Measurements from ENCODE around the gene SLC40A1. TPM values are rescaled to one million over a fixed set of nuclear protein-coding genes. Genes with fewer than 3 reads are reported as not detected.
A peak's percentile ranks its signal among the peaks of the same experiment; 100 is the strongest.

Gene SLC40A1, protein sequence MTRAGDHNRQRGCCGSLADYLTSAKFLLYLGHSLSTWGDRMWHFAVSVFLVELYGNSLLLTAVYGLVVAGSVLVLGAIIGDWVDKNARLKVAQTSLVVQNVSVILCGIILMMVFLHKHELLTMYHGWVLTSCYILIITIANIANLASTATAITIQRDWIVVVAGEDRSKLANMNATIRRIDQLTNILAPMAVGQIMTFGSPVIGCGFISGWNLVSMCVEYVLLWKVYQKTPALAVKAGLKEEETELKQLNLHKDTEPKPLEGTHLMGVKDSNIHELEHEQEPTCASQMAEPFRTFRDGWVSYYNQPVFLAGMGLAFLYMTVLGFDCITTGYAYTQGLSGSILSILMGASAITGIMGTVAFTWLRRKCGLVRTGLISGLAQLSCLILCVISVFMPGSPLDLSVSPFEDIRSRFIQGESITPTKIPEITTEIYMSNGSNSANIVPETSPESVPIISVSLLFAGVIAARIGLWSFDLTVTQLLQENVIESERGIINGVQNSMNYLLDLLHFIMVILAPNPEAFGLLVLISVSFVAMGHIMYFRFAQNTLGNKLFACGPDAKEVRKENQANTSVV
- 0.05 TPM for polyA plus RNA-seq (2012; ENCODE audit: low read depth, missing spikeins)

DNA sequence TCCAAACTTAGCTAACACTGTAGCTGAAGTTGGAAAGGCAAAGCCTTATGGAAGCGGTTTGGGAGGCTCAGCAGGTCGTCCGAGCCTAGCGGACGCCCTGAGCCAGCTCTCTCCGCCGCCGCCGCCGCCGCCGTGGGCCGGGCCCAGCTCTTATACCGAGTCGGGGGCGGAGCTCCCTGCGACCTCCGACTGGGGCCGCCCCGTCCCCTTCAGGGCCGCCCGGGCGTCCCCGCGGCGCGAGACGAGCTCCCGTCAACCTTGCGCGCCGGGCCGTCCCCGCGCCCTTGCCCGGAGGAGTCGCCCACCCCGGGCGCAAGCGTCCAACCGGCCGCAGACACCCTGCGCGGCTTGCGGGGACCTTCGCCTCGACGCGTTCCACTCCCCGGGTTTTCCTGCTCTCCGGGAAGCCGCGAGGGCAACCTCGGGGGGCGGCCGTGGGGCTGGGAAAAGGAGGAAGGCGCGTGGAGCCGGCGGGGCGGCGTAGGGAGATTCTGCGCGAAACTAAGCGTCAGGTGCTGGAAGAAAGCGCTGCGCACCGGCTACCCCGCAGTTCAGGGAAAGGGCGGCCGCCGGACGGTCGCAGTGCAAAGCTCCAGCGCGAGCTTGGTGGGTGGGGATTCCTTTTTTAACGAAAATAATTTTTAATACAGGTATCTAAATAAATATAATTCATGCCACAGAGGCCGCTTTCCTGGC lies at the start of gene SLC40A1:
TSS of gene SLC40A1 (minus strand) at position 129 of the 696 bp plus-strand sequence. CDS start 326 bp downstream, outside the sequence.
- DNase-seq (ENCODE audit: insufficient read length, low spot score) (peak; percentile 41), FAIRE-seq (no peak)
- TF ChIP-seq POU2F2 (IDR thresholded peaks at IDR 0.05; ENCODE audit: low read depth, low read length) (no peak), POLR2A (IDR thresholded peaks at IDR 0.05; ENCODE audit: low read depth, low read length) (no peak), POLR2AphosphoS5 (IDR thresholded peaks at IDR 0.05; ENCODE audit: low read depth, low read length) (no peak), TAF1 (IDR thresholded peaks at IDR 0.05; ENCODE audit: low read depth, low read length) (no peak), SPI1 (IDR thresholded peaks at IDR 0.05; ENCODE audit: low read depth, low read length) (no peak), PAX5 (IDR thresholded peaks at IDR 0.05; ENCODE audit: insufficient read depth, low read length, severe bottlenecking) (no peak)

DNA sequence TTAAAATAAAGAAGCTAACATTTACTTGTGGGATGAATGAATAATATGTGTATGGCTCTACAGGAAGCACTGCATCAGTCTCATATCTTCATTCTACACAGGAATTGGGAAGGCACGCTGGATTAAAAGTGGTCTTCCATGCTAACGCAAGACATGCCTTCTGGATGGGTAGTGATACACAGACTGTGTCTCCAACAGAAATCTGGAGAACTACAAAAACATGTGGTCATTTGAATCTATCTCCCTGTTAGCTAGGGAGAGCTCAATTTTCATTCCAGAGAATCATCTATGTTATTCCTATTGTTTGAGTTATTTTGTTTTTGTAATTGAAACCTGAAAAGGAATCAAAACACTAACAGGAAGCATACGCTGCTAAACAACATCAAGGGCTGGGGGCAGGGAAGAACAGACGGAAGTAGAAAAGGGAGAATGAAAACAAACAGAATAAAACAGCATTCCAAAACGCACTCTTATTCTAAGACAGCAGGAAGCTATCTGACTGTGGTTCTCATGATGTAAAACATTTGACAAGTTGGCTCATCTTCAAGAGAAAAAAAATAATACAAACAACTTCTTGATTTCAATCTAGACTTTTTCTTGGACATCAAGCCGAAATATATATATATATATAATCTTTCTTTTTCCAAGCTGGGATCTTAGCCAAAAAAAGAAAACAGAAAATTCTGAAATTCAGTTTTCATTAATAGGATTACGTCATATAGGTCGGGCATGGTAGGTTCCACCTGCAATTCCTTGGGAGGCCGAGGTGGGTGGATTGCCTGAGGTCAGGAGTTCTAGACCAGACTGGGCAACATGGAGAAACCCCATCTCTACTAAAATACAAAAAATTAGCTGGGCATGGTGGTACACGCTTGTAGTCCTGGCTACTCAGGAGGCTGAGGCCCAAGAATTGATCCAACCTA lies 49.2 kb upstream of the SLC40A1 start:
- FAIRE-seq = no peak
- TF ChIP-seq POU2F2 (IDR thresholded peaks at IDR 0.05; ENCODE audit: low read depth, low read length) (no peak), POLR2AphosphoS5 (IDR thresholded peaks at IDR 0.05; ENCODE audit: low read depth, low read length) (no peak), SPI1 (IDR thresholded peaks at IDR 0.05; ENCODE audit: low read depth, low read length) (no peak), PAX5 (IDR thresholded peaks at IDR 0.05; ENCODE audit: insufficient read depth, low read length, severe bottlenecking) (no peak), POLR2A (IDR thresholded peaks at IDR 0.05; ENCODE audit: low read depth, low read length) (no peak), TAF1 (IDR thresholded peaks at IDR 0.05; ENCODE audit: low read depth, low read length) (no peak)
- DNase-seq (ENCODE audit: insufficient read length, low spot score) = no peak

DNA sequence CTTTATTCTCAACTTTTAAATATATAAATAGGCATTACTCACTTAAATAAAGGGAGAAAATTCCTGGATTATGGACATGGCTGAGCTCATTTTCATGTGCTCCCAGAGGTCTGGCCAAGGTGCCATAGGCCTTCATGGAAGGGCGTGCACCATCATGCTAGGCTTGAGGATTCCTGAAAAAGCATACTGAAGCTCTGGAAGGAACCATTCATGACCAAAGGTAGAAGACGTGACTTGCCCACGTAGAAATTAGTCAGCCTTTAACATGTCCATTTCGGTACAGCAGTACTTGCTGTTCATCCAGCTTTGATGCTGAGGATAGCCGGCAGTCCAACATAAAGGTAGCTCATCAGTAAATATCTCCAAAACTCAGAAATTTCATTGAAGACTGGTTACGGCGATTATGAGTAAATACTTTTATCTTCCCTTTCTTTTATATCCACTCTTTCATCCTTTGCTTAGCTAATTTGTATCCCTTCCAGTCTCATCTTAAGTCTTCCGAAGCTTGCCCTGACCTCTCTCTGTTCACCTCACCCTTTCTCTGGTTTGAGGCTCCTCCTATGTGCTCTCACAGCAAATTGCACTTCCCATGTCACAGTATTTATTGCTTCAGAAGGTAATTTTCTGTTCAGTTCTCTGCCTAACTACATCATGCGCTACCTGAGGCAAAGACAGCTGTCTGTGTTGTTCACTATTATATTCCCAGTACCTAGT lies 48.4 kb upstream of the SLC40A1 start:
- no peak for TF ChIP-seq POLR2AphosphoS5 (IDR thresholded peaks at IDR 0.05; ENCODE audit: low read depth, low read length)
- no peak for TF ChIP-seq POU2F2 (IDR thresholded peaks at IDR 0.05; ENCODE audit: low read depth, low read length)
- no peak for TF ChIP-seq POLR2A (IDR thresholded peaks at IDR 0.05; ENCODE audit: low read depth, low read length)
- no peak for TF ChIP-seq SPI1 (IDR thresholded peaks at IDR 0.05; ENCODE audit: low read depth, low read length)
- TF ChIP-seq PAX5 (IDR thresholded peaks at IDR 0.05; ENCODE audit: insufficient read depth, low read length, severe bottlenecking) = no peak
- TF ChIP-seq TAF1 (IDR thresholded peaks at IDR 0.05; ENCODE audit: low read depth, low read length) = no peak
- FAIRE-seq (no peak), DNase-seq (ENCODE audit: insufficient read length, low spot score) (no peak)

DNA sequence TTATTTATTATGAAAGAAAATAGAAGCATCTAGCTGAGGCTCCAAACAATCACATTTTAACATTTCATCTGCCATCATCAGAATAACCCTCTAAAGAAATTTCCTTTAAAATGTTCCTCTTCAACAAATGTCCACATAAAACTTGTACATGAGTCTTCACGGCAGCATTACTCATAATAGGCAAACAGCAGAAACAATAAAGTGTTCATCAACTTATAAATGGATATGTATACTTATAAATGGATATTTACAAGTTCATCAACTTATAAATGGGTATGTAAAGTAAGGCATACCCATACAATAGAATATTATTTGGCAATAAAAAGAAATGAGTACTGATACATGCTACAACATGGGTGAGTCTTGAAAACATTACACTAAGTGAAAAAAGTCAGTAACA lies 47.2 kb upstream of the SLC40A1 start:
- DNase-seq (ENCODE audit: insufficient read length, low spot score) = no peak
- FAIRE-seq = no peak
- TF ChIP-seq POLR2AphosphoS5 (IDR thresholded peaks at IDR 0.05; ENCODE audit: low read depth, low read length) (no peak), PAX5 (IDR thresholded peaks at IDR 0.05; ENCODE audit: insufficient read depth, low read length, severe bottlenecking) (no peak), POU2F2 (IDR thresholded peaks at IDR 0.05; ENCODE audit: low read depth, low read length) (no peak), TAF1 (IDR thresholded peaks at IDR 0.05; ENCODE audit: low read depth, low read length) (no peak), SPI1 (IDR thresholded peaks at IDR 0.05; ENCODE audit: low read depth, low read length) (no peak), POLR2A (IDR thresholded peaks at IDR 0.05; ENCODE audit: low read depth, low read length) (no peak)

DNA sequence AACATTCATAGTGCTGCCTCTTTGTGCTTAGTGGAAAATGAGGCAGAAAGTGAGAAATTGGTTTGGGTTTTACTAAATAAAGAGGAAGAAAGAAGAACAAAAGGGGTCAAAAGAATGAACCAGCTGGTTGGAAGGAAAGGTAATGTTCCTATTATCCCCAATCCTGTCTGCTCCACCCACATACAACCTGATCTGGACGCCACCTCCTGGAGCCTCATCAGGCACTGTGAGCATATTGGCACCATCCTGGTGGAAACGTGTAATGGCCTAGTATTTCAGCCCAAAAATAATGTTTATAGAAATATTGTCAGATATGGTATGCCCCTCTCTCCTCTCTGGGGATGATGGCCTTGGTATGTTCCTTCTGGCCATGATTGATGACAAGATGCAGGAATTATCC lies 45.0 kb upstream of the SLC40A1 start:
- TF ChIP-seq POU2F2 (IDR thresholded peaks at IDR 0.05; ENCODE audit: low read depth, low read length) (no peak), SPI1 (IDR thresholded peaks at IDR 0.05; ENCODE audit: low read depth, low read length) (no peak), TAF1 (IDR thresholded peaks at IDR 0.05; ENCODE audit: low read depth, low read length) (no peak), POLR2AphosphoS5 (IDR thresholded peaks at IDR 0.05; ENCODE audit: low read depth, low read length) (no peak), POLR2A (IDR thresholded peaks at IDR 0.05; ENCODE audit: low read depth, low read length) (no peak), PAX5 (IDR thresholded peaks at IDR 0.05; ENCODE audit: insufficient read depth, low read length, severe bottlenecking) (no peak)
- no peak for FAIRE-seq

DNA sequence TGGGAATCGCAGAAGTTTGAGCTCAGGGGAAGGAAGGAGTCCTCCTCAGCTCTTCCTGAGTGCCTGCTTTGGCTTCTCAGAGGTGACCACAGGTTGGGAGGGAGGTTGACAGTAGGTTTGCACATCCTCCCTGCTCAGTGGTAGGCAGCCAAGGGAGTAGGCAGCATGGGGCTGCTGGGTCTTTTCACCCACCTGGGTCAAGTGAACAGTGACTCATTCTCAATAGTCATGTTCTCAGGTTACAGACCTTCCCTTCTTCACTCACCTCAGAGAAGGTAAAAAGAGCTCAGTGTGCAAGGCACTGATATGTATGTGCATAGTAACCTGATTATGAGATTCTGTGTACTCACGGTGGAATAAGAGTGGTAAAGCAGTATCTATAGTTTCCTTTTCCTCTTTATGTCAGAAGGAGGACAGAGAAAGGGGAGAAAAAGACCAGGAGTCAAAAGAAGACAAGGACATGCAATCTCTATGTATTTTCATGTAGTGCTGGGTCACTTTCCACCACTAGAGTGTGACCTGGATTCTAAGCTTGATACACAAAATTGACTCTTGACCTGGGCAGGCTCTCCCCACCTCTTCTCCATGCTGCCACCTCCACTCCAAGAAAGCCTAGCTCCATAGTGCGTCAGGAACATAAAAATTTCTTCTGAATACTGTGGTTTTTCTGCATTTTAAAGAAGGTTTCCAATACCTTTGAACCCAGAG lies 44.2 kb upstream of the SLC40A1 start:
- FAIRE-seq = peak; percentile 41
- no peak for DNase-seq (ENCODE audit: insufficient read length, low spot score)
- TF ChIP-seq POLR2A (IDR thresholded peaks at IDR 0.05; ENCODE audit: low read depth, low read length) = no peak
- TF ChIP-seq TAF1 (IDR thresholded peaks at IDR 0.05; ENCODE audit: low read depth, low read length) = no peak
- no peak for TF ChIP-seq POLR2AphosphoS5 (IDR thresholded peaks at IDR 0.05; ENCODE audit: low read depth, low read length)
- TF ChIP-seq SPI1 (IDR thresholded peaks at IDR 0.05; ENCODE audit: low read depth, low read length) = no peak
- no peak for TF ChIP-seq POU2F2 (IDR thresholded peaks at IDR 0.05; ENCODE audit: low read depth, low read length)
- no peak for TF ChIP-seq PAX5 (IDR thresholded peaks at IDR 0.05; ENCODE audit: insufficient read depth, low read length, severe bottlenecking)

More for the DNA sequence above, 45.0 kb upstream of the SLC40A1 start:
- DNase-seq (ENCODE audit: insufficient read length, low spot score) = no peak

DNA sequence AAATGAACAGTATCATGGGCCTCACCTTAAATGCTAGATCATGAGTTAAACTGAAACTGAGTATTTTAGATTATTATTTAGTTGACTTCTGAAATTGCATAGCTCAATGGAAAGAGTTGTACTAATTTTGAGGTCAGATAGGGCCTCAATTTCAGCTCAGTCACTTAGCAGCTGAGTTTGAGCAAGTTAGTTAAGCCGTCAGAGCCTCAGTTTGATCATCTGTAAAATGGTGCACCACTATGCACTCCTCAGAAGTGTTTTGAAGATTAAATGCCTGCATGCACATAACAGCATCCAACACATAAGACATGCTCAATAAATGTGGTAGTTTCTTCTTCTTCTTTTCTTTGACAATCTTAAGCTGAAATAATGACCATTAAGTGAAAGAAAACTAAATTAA lies 42.5 kb upstream of the SLC40A1 start:
- TF ChIP-seq TAF1 (IDR thresholded peaks at IDR 0.05; ENCODE audit: low read depth, low read length) (no peak), POLR2AphosphoS5 (IDR thresholded peaks at IDR 0.05; ENCODE audit: low read depth, low read length) (no peak), PAX5 (IDR thresholded peaks at IDR 0.05; ENCODE audit: insufficient read depth, low read length, severe bottlenecking) (no peak)
- FAIRE-seq = no peak
- no peak for DNase-seq (ENCODE audit: insufficient read length, low spot score)

All from GM12891 (cell line).